ENCODE results near the gene SGCD. TPM values are rescaled to one million over a fixed set of nuclear protein-coding genes. Genes with fewer than 3 reads are reported as not detected.

The SGCD gene
- total and polyA plus RNA-seq, 2 of the 4 experiments (the other 2 are of a cell fraction): 5.8 to 10.6 TPM

DNA sequence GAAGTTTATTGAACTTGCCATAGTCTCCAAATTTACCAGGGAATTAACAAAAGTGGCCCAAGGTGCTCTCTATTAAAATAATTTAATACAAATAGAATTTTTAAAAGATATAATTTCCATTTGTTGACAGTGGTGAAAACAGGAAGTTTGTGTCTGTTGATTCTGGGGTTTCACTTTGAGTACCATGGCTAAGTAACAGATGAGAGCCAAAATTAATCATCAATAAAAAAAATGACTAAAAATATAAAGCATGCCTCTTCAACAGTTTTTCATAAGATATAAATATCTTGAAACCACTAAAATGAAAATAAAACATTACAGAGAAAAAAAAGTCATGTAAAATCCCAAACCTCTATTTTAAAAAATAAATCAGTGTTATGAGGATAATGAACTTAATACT lies 49.8 kb downstream of the SGCD start:
- H4K5ac ChIP-seq (ENCODE audit: low read depth, low read length): no peak overlapping the region
- ATAC-seq (ENCODE audit: low read depth) (no peak), DNase-seq (no peak)
- no TSS peak for BruUV-seq (replicated peaks)
- no peak overlapping the region for H4K91ac ChIP-seq (ENCODE audit: insufficient read depth, low read depth, low read length)
- no peaks in the 10 kb centered on the region for H3K9me3 ChIP-seq (ENCODE audit: control insufficient read depth, insufficient read depth, low read length)
- no peaks in the 10 kb centered on the region for H3K27me3 ChIP-seq (ENCODE audit: control insufficient read depth, insufficient read depth, low read length)
- H3K23ac ChIP-seq (ENCODE audit: low read depth, low read length): no peak overlapping the region
- H3K4ac ChIP-seq (ENCODE audit: low read depth, low read length): no peak overlapping the region
- H2BK15ac ChIP-seq (ENCODE audit: low read depth, low read length): no peak overlapping the region
- no peak overlapping the region for H3K18ac ChIP-seq (ENCODE audit: low read depth, low read length)
- no peak overlapping the region for H2BK20ac ChIP-seq (ENCODE audit: low read depth, low read length)
- intact Hi-C loops (cut with micrococcal nuclease) (no loop called here), in situ Hi-C loops (cut with MboI; ENCODE audit: low sequenced_read_pairs) (no loop called here), dilution Hi-C loops (cut with HindIII; ENCODE audit: low sequenced_read_pairs, unreplicated experiment) (no loop called here)
- no peak overlapping the region for H3K27ac ChIP-seq (ENCODE audit: insufficient read depth, low read length)
- H3K4me1 ChIP-seq (ENCODE audit: control insufficient read depth, insufficient read depth, low read length): peaks cover 12% of the 10 kb centered on the region
- CTCF ChIA-PET: no interaction called here
- H3K4me2 ChIP-seq (ENCODE audit: low read depth, low read length): no peak overlapping the region
- no peak overlapping the region for H2BK5ac ChIP-seq (ENCODE audit: low read depth, low read length, poor library complexity, severe bottlenecking)
- H2BK120ac ChIP-seq (ENCODE audit: low read depth, low read length): no peak overlapping the region
- no peak overlapping the region for H2AK5ac ChIP-seq (ENCODE audit: low read depth, low read length)
- no peak overlapping the region for H3K9ac ChIP-seq (ENCODE audit: low read depth, low read length)
- H3K14ac ChIP-seq (replicated peaks; ENCODE audit: low read depth, low read length): no peak overlapping the region
- no peak overlapping the region for H3K4me3 ChIP-seq (ENCODE audit: insufficient read depth, low read depth, low read length)
- H4K8ac ChIP-seq (ENCODE audit: low read depth in 2 of 2, low read length in 2 of 2): no peak overlapping the region
- no peaks in the 10 kb centered on the region for H4K20me1 ChIP-seq (ENCODE audit: insufficient read depth, low read length)
- no peaks in the 10 kb centered on the region for H3K36me3 ChIP-seq (ENCODE audit: control insufficient read depth, insufficient read depth, low read length)
- 0 out of 2 replicates have a peak, but pooled peaks cover 2% of the 10 kb centered on the region for H3K9me1 ChIP-seq (ENCODE audit: insufficient read depth, low read length)
- TF ChIP-seq, protein P1, sequence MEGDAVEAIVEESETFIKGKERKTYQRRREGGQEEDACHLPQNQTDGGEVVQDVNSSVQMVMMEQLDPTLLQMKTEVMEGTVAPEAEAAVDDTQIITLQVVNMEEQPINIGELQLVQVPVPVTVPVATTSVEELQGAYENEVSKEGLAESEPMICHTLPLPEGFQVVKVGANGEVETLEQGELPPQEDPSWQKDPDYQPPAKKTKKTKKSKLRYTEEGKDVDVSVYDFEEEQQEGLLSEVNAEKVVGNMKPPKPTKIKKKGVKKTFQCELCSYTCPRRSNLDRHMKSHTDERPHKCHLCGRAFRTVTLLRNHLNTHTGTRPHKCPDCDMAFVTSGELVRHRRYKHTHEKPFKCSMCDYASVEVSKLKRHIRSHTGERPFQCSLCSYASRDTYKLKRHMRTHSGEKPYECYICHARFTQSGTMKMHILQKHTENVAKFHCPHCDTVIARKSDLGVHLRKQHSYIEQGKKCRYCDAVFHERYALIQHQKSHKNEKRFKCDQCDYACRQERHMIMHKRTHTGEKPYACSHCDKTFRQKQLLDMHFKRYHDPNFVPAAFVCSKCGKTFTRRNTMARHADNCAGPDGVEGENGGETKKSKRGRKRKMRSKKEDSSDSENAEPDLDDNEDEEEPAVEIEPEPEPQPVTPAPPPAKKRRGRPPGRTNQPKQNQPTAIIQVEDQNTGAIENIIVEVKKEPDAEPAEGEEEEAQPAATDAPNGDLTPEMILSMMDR (conservative IDR thresholded peaks at IDR 0.05; ENCODE audit: low read depth, low read length): no peak
- TF ChIP-seq RAD21 (IDR thresholded peaks at IDR 0.05; ENCODE audit: low read length) (no peak), CEBPB (IDR thresholded peaks at IDR 0.05; ENCODE audit: low read depth, low read length) (no peak), RFX5 (IDR thresholded peaks at IDR 0.05; ENCODE audit: low read depth, low read length) (no peak), CHD1 (IDR thresholded peaks at IDR 0.05; ENCODE audit: low read depth, low read length) (no peak), MXI1 (IDR thresholded peaks at IDR 0.05; ENCODE audit: borderline replicate concordance, low read depth, low read length) (no peak), BHLHE40 (IDR thresholded peaks at IDR 0.05; ENCODE audit: low read depth, low read length) (no peak), POLR2A (IDR thresholded peaks at IDR 0.05; ENCODE audit: low read depth, low read length) (no peak), SMC3 (IDR thresholded peaks at IDR 0.05; ENCODE audit: low read depth, low read length) (no peak), FOS (IDR thresholded peaks at IDR 0.05; ENCODE audit: low read depth, low read length) (no peak), MAZ (IDR thresholded peaks at IDR 0.05; ENCODE audit: borderline replicate concordance, low read depth, low read length) (no peak), RCOR1 (IDR thresholded peaks at IDR 0.05; ENCODE audit: insufficient replicate concordance, low read length) (no peak), MAFK (IDR thresholded peaks at IDR 0.05; ENCODE audit: low read depth, low read length) (no peak), NFE2L2 (IDR thresholded peaks at IDR 0.05; ENCODE audit: low read depth, low read length) (no peak)
- TF ChIP-seq, protein P2, sequence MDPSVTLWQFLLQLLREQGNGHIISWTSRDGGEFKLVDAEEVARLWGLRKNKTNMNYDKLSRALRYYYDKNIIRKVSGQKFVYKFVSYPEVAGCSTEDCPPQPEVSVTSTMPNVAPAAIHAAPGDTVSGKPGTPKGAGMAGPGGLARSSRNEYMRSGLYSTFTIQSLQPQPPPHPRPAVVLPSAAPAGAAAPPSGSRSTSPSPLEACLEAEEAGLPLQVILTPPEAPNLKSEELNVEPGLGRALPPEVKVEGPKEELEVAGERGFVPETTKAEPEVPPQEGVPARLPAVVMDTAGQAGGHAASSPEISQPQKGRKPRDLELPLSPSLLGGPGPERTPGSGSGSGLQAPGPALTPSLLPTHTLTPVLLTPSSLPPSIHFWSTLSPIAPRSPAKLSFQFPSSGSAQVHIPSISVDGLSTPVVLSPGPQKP (IDR thresholded peaks at IDR 0.05; ENCODE audit: borderline replicate concordance, low read depth, low read length): no peak
- TF ChIP-seq, protein P3, sequence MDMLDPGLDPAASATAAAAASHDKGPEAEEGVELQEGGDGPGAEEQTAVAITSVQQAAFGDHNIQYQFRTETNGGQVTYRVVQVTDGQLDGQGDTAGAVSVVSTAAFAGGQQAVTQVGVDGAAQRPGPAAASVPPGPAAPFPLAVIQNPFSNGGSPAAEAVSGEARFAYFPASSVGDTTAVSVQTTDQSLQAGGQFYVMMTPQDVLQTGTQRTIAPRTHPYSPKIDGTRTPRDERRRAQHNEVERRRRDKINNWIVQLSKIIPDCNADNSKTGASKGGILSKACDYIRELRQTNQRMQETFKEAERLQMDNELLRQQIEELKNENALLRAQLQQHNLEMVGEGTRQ (IDR thresholded peaks at IDR 0.05; ENCODE audit: low read depth, low read length): no peak
- 0 out of 4 replicates have a peak, but pooled peaks cover 3 to 5% of the 10 kb centered on the region in 2 experiments for H3K79me1 ChIP-seq (ENCODE audit: low read depth in 1 of 2, low read length in 2 of 2)
- POLR2A ChIA-PET (ENCODE audit: unreplicated experiment): no interaction called here
- H2AK9ac ChIP-seq (replicated peaks; ENCODE audit: low read depth, low read length, poor library complexity): no peak overlapping the region
- H3K56ac ChIP-seq (ENCODE audit: extremely low read depth, insufficient read depth, low read length): no peak overlapping the region
- no peak overlapping the region for H2AFZ ChIP-seq (replicated peaks; ENCODE audit: low read length, poor library complexity)

Measured in IMR-90 (cell line).